NCI-H2227 treated with DMSO at 0.1 percent for 48 hours (cell line): Measurements from ENCODE around the gene KRTAP19-3.
"Not testable (repeated sequence)": the region's sequence is repeated elsewhere in the genome, so short reads cannot be mapped to it uniquely, and the experiment has no call there.

Source experiments
- DNase-seq: peaks from one replicate; lab custom pipeline; 2025; lab: John Stamatoyannopoulos, UW

KRTAP19-3 gene

GRCh38 chr21:30491963-30492428, at the start of gene KRTAP19-3:
Gene KRTAP19-3, minus strand, starts transcription at chr21:30492013. Its CDS starts 56 bp downstream, at chr21:30491957.
- DNase-seq, result no peak

DNA sequence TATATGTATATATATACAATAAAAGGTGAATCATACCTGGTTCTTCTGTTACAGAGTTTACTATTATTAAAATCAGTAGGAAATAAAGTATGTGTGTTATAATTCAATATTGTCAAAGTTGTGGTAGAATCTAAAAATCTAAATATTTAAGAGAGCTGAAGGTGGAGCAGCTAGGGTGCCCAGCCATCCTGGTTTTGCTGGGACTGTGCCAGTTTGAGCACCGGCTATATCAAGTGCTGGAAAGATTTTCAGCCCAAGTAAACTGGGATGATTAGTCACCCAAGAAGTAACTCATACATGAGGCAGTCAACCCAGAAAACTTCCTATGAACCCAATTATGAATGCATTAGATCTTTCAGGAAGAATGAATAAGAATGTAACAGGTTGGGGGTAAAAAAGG, 27.1 kb upstream of the KRTAP19-3 start:
- DNase-seq, result no peak

- no peak for DNase-seq
These were observed 23.9 kb upstream of the KRTAP19-3 start for GRCh38 chr21:30515681-30516080.

GRCh38 chr21:30505621-30506205, 13.9 kb upstream of the KRTAP19-3 start:
- DNase-seq, result not testable (repeated sequence)

- no peak for DNase-seq
These were observed 10.2 kb upstream of the KRTAP19-3 start, which contains the start of gene KRTAP19-5 for GRCh38 chr21:30502041-30502440. Gene KRTAP19-5, minus strand, starts transcription at chr21:30502141. Its CDS starts 51 bp downstream, at chr21:30502090.

DNA sequence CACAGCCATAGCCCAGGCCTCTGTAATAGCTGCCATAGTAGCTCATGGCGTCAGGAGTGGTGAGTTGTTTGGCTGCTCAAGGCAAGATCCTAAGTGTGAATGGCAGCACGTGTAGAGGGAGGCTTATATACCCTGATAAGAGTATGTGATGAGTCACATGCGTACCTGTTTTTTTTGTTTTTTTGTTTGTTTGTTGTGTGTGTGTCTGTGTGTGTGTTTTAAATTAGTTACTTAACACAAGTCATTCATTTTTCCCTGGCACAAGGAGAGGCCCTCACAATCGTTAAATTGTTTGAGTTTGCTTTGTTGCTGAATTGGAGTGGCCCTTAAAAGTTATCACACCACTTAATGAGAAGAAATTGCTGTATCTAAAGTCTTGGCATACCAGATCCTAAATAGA, 5.3 kb upstream of the KRTAP19-3 start, which contains the start of gene KRTAP19-4:
TSS of gene KRTAP19-4 (minus strand) at position 101 of the 400 bp plus-strand sequence. CDS start at position 46, 55 bp downstream.
- DNase-seq, result no peak

- DNase-seq, result no peak
These were observed 4.5 kb downstream of the KRTAP19-3 start, which contains the start of gene KRTAP19-2 for GRCh38 chr21:30487336-30487735. Gene KRTAP19-2, minus strand, starts transcription at chr21:30487436. Its CDS starts 88 bp downstream, at chr21:30487348.

DNA sequence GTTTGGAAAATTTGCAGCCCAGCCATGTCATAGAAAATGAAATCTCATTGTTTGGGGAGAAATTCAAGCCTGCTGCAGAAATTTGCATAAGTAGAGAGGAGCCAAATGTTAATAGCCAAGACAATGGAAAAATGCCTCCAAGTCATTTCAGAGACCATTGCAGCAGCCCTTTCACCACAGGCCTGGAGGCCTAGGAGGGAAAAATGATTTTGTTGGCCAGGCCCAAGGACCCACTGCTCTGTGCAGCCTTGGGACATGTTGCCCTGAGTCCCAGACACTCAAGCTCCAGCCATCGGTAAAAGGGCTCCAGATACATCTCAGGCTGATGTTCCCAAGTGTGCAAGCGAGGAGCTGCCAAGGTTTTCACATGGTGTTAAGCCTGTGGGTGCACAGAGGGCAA, 5.6 kb downstream of the KRTAP19-3 start:
- no peak for DNase-seq

DNA sequence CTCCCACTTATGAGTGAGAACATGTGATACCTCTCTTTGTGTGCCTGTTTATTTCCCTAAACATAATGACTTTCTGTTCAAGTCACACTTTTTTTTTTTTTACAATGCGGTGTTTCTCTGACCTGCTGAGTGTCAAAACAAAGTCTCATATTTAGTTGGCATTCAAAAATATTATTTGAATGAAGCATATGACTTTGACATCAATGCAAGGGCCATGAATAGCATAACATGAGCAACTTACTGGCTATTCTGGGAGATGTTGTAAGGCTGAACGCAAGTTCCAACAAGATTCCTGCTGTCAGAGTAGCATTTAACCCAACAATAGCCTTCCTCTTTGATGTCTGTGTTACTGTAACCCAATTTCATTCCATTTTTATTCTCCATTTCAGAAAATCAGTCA, 9.7 kb downstream of the KRTAP19-3 start:
- DNase-seq, result no peak

DNA sequence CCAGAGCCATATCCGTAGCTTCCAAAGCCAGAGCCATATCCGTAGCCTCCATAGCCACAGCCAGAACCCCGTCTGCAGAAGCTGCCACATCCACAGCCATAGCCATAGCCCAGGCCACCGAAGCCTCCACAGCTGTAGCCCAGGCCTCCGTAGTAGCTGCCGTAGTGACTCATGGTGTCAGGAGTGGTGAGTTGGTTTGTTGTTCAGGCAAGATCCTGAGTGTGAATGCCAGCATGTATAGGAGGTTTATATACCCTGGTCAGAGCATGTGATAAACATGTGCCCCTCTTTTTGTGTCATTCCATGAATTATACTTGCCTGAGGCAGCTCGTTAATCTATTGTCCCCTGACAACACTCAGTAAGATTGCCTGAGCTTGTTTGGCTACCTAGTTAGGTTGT, 11.7 kb downstream of the KRTAP19-3 start, which contains the start of gene KRTAP19-1:
TSS of gene KRTAP19-1 (minus strand) at position 223 of the 400 bp plus-strand sequence. CDS start at position 173, 50 bp downstream.
- DNase-seq, result no peak

DNA sequence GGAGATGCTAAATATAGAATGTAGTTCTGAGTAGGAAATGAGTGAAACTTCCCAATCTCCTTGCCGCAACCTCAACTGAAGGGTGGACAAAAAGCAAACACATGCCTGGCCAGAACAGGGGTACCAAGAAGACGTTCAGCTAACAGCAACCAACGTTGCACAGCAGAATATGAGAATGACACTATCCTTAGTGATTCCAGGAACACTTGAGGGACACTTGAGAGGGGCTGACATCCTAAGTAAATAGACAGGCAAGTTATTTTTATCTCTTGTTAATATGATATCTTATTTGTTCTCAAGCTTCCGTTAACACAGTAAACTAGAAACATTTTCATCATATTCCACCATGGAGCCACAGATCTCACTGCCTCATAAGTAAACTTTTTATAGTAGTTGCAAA, 12.6 kb downstream of the KRTAP19-3 start:
- DNase-seq, result no peak

GRCh38 chr21:30478004-30478403, 13.8 kb downstream of the KRTAP19-3 start:
- no peak for DNase-seq

- no peak for DNase-seq
These were observed 22.7 kb downstream of the KRTAP19-3 start for GRCh38 chr21:30468900-30469714.

- no peak for DNase-seq
These were observed 28.1 kb downstream of the KRTAP19-3 start for GRCh38 chr21:30463713-30464112.

- DNase-seq, result no peak
These were observed 43.3 kb downstream of the KRTAP19-3 start for GRCh38 chr21:30448514-30448913.

DNA sequence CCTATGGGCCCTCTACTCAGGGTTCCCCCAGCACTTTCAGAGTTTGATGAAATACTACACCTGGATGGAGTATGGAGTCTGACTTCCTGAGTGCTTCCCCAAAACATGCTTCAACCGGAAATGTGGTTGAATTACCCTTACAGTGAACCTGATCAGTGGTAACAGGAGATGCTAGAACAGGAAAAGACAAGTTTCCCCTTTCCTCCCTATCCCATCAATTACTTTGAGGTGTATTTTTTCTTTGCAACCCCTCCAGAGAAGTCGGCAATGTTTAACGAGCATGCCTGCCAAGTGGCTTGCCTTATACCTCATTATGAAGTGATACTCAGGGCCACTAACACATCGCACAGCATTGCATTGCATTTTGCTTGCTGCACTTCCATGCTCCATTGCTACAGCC, 44.8 kb downstream of the KRTAP19-3 start:
- no peak for DNase-seq

GRCh38 chr21:30444204-30444603, 47.6 kb downstream of the KRTAP19-3 start:
- DNase-seq, result no peak

GRCh38 chr21:30443226-30443625, 48.6 kb downstream of the KRTAP19-3 start:
- DNase-seq, result no peak
